C4-2B (cell line): Measurements from ENCODE around the gene MALAT1.

Source experiments
- ZFX ChIP-seq: fragments of 450-650 bp; IDR thresholded peaks from 2 replicates; pipeline ENCODE4 v1.6.1; 2017
- TF ChIP-seq, protein P1 (sequence below): fragments of 450-650 bp; conservative IDR thresholded peaks from 2 replicates; pipeline ENCODE4 v1.5.1; 2017; ENCODE audit warnings: mild to moderate bottlenecking

DNA sequence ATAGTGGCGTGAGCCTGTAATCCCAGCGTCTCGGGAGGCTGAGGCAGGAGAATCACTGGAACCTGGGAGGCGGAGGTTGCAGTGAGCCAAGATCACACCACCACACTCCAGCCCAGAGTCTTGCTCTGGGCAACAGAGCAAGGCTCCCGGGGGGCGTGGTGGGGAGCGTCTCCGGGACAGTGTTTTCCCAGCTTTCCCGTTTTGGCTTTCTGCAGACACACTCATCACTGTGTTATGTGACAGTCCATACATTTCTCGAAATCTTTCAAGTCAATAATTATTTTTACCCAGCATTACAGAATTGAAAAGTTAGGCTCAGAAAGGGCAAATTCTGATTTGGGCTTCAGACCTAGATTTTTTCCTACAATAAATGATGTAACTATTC lies 44.5 kb upstream of the MALAT1 start:
- TF ChIP-seq, protein P1, sequence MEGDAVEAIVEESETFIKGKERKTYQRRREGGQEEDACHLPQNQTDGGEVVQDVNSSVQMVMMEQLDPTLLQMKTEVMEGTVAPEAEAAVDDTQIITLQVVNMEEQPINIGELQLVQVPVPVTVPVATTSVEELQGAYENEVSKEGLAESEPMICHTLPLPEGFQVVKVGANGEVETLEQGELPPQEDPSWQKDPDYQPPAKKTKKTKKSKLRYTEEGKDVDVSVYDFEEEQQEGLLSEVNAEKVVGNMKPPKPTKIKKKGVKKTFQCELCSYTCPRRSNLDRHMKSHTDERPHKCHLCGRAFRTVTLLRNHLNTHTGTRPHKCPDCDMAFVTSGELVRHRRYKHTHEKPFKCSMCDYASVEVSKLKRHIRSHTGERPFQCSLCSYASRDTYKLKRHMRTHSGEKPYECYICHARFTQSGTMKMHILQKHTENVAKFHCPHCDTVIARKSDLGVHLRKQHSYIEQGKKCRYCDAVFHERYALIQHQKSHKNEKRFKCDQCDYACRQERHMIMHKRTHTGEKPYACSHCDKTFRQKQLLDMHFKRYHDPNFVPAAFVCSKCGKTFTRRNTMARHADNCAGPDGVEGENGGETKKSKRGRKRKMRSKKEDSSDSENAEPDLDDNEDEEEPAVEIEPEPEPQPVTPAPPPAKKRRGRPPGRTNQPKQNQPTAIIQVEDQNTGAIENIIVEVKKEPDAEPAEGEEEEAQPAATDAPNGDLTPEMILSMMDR = no peak
- TF ChIP-seq ZFX = no peak
